GM19043 (cell line): Measurements from ENCODE around the gene NXNL1.
"Not testable (repeated sequence)": the region's sequence is repeated elsewhere in the genome, so short reads cannot be mapped to it uniquely, and the experiment has no call there.

Experiments
- ATAC-seq: cut with Tn5 transposase; IDR thresholded peaks from one replicate; pipeline ENCODE4 v1.9.1; 2021; ENCODE audit warnings: low read depth; ENCODE audit not compliant: unreplicated experiment

The NXNL1 gene

GRCh38 chr19:17487284-17488121 is 26.8 kb upstream of the NXNL1 start:
- no peak for ATAC-seq

DNA sequence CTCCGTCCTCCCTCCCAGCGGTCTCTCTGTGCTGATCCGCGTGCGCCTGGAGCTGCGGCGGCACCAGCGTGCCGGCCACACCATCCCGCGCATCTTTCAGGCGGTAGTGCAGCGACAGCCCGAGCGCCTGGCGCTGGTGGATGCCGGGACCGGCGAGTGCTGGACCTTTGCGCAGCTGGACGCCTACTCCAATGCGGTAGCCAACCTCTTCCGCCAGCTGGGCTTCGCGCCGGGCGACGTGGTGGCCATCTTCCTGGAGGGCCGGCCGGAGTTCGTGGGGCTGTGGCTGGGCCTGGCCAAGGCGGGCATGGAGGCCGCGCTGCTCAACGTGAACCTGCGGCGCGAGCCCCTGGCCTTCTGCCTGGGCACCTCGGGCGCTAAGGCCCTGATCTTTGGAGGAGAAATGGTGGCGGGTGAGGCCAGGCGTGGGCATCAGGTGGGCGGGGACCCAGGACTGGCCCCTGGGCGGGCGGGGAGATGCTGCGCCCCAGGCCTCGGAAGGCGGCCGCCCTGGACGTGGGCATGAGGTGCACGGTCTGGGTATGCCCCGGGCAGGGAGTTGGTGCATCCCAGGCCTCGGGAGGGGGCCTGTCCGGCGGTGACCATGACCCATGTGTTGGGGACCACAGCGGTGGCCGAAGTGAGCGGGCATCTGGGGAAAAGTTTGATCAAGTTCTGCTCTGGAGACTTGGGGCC is 26.0 kb upstream of the NXNL1 start:
- ATAC-seq = no peak

DNA sequence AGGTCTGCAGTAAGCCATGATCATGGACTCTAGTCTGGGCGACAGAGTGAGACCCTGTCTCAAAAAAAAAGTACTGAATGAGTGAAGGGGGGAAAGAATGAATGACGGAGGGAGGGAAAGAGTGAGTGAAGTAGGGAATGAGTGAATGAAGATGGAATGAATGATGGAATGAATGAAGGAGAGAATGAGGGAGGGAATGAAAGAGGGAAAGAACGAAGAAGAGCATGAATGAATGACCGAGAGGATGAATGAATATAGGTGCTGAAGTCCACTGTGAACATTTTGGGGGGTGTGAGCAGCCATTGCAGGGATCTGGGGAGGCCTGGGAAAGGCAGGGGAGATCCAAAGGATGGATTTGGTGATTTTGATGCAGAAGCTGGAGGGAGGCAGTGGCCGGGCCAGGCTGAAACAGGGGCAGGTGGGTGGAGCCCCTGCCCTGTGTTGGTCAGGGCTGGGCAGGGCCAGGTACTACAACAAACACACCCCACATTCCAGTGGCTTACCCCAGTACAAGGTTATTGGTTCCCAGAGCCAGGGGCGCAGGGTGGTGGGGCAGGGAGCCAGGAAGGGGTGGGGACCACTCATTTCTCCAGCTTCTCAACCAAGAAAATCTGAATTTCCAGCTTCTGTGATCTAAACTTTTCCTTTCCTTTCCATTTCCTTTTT is 23.9 kb upstream of the NXNL1 start:
- no peak for ATAC-seq

DNA sequence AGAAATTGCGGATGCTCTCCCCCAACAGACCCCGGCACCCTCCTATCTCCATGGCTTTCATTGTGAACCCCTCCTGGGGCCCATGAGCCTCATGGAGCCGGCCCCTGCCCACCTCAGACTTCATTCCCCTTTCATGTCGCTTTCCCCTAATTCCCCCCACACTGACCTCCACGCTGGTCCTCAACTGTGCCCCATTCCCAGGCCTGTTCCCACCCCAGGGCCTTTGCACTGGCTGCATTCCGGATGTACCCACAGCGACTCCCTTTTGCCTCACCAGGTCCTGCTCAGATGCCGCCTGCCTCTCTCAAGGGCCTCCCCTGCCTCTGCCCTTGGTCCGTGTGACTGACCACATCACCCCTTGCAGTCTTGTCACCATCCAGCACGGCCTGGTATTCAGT is 22.9 kb upstream of the NXNL1 start:
- ATAC-seq = no peak

GRCh38 chr19:17482877-17483604 is 22.3 kb upstream of the NXNL1 start:
- ATAC-seq = no peak

GRCh38 chr19:17481986-17482385 is 21.3 kb upstream of the NXNL1 start:
- ATAC-seq = no peak

GRCh38 chr19:17479325-17479791 is 18.6 kb upstream of the NXNL1 start:
- no peak for ATAC-seq

DNA sequence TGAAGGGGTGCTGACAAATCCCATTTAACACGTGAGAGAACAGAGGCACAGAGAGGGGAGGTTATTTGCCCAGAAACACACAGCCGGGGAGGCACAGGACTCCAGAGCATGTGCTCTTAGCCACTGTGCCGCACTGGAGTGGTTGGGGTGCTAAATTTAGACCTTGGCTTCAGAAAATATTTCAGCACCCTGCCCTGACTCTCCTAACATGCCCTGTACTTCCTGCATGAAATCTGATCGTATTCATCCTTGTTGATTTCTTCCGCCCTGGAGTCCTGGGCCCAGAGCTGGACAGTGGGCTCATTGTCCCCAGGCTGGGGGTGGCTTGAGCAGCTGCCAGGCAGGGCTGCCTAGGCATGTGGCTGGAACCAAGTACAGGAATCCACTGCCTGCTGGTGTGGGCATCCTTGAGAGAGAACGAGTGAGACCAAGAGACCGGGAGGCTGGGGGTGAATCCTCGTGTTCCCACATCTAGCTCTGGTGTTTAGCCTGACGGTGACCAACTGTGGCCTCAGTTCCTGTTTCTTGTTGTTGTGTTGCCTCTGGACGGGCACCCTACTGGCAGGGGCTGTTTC is 14.9 kb upstream of the NXNL1 start:
- ATAC-seq = no peak

DNA sequence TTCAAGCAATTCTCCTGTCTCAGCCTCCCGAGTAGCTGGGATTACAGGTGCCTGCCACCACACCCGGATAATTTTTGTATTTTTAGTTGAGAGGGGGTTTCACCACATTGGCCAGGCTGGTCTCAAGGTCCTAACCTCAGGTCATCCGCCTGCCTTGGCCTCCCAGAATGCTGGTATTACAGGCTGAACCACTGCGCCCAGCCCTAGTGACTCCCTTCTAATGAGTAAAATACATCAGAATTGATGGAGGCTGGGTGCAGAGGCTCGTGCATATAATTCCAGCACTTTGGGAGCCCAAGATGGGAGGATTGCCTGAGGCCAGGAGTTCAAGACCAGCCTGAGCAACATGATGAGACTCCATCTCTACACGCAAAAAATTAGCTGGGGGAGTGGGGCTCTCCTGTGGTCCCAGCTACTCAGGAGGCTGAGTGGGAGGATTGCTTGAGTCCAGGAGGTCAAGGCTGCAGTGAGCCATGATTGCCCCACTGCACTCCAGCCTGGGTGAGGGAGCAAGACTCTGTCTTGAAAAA is 14.3 kb upstream of the NXNL1 start:
- ATAC-seq = not testable (repeated sequence)

- no peak for ATAC-seq
These were observed 12.3 kb upstream of the NXNL1 start for GRCh38 chr19:17473041-17473440.

GRCh38 chr19:17471410-17472125 is 10.8 kb upstream of the NXNL1 start:
- ATAC-seq = no peak

DNA sequence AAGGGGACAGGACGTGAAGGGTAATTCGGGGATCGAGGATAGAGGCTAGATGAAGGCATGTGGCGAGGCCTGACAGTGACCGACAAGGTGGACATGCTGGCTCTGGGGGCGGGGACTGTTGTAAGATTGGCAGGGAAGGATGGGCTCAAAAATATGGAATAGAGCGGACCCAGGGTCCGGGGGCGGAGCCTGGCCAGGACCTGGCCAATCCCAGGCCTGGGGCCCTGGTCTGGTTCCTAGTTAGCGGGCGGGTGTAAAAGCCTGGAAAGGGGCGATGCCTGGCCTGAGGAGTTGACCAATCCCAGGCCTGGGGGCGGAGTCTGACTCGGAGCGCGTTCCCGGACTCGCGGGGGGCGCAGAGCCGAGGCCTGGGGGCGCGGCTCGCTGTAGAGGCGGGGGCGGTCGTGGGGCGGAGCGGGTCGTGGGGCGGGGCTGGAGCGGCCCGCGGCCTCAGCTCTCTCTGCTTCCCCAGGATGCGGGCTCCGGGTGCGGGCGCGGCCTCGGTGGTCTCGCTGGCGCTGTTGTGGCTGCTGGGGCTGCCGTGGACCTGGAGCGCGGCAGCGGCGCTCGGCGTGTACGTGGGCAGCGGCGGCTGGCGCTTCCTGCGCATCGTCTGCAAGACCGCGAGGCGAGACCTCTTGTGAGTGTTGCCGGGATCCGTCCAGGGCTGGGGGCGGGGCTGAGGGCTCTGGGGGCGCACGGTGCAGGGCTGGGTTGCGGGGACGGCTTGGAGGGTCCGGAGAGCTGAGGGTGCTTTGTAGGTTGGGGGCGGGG is 9.5 kb upstream of the NXNL1 start, which contains the start of gene SLC27A1:
Gene SLC27A1, plus strand, starts transcription at position 457 of the 774 bp plus-strand sequence. Its CDS starts 17 bp downstream, at position 474.
- ATAC-seq = peak; percentile 76

GRCh38 chr19:17469481-17470067 is 8.8 kb upstream of the NXNL1 start:
- ATAC-seq = peak; percentile 46

- ATAC-seq = no peak
These were observed 8.4 kb upstream of the NXNL1 start for GRCh38 chr19:17469092-17469480.

- no peak for ATAC-seq
These were observed 7.8 kb upstream of the NXNL1 start for GRCh38 chr19:17468302-17469091.

DNA sequence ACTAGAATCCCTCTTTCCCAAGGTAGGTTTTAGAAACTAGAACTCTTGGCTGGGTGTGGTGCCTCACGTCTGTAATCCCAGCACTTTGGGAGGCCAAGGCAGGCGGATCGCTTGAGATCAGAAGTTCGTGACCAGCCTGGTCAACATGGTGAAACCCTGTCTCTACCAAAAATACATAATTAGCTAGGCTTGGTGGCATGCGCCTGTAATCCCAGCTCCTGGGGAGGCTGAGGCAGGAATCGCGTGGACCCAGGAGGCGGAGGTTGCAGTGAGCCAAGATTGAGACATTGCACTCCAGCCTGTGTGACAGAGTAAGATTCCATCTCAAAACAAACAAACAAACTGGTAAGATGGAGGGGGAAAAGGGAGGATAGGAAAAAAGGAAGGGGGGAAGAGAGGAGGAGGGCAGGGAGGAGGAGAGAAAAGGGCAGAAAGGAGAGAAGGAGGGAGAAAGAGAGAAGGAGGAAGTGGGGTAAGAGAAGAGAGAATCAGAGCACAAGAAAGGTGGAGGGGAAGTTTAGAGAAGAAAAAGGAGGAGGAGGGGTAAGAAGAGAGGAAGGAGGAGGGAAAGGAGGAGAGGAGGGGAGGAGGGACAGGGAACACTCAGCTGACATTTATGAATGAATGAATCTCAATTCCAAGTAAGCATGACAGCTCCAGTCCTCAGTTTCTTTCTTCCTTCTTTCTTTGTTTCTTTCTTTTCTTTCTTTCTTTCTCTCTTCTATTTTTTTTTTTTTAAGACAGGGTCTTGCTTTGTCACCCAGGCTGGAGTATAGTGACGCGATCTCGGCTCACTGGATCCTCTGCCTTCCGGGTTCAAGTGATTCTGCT is 7.0 kb upstream of the NXNL1 start:
- ATAC-seq = no peak

DNA sequence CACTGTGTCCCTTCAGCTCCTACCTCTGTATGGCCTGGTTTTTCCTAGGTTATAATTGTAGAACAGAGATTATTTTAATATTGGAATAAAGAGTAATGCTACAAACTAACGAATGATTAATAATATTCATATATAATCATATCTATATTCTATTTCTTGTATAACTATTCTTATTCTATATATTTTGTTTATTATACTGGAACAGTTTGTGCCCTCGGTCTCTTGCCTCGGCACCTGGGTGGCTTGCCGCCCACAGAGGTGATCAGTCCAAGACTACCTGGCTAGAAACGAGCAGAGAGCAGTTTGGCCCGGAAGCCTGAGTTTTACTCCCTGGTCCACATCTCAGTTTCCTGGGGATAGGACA is 5.7 kb upstream of the NXNL1 start:
- no peak for ATAC-seq
